Measurements from ENCODE around the gene SPINK5.

Gene SPINK5

GRCh38 chr5:148177207-148177606, 113.4 kb downstream of the SPINK5 start:
- DNase-seq (ENCODE audit: low read depth, low spot score), result no peak

GRCh38 chr5:148179234-148179824, 115.5 kb downstream of the SPINK5 start:
- DNase-seq (ENCODE audit: low read depth, low spot score), result no peak

- DNase-seq (ENCODE audit: low read depth, low spot score), result no peak
These were observed 122.6 kb downstream of the SPINK5 start for GRCh38 chr5:148186248-148187003.

Data from ELF-1 (cell line).